ENCODE measurements around the gene SPEG.

Gene SPEG

GRCh38 chr2:219533930-219534661 is 99.5 kb downstream of the SPEG start:
- no peak for DNase-seq (ENCODE audit: low spot score)

- no peak for DNase-seq (ENCODE audit: low spot score)
Measured at GRCh38 chr2:219536425-219536824, 101.8 kb downstream of the SPEG start.

- DNase-seq (ENCODE audit: low spot score) = no peak
Measured at GRCh38 chr2:219536967-219537366, 102.3 kb downstream of the SPEG start.

GRCh38 chr2:219537657-219538488 is 103.2 kb downstream of the SPEG start:
- DNase-seq (ENCODE audit: low spot score) = no peak

- DNase-seq (ENCODE audit: low spot score) = no peak
Measured at GRCh38 chr2:219538504-219538951, 103.9 kb downstream of the SPEG start.

- DNase-seq (ENCODE audit: low spot score) = no peak
Measured at GRCh38 chr2:219538956-219539788, 104.5 kb downstream of the SPEG start.

- DNase-seq (ENCODE audit: low spot score) = no peak
Measured at GRCh38 chr2:219539926-219540678, 105.5 kb downstream of the SPEG start.

- no peak for DNase-seq (ENCODE audit: low spot score)
Measured at GRCh38 chr2:219540784-219541504, 106.3 kb downstream of the SPEG start.

GRCh38 chr2:219541611-219542180 is 107.1 kb downstream of the SPEG start:
- DNase-seq (ENCODE audit: low spot score) = peak; percentile 51

- no peak for DNase-seq (ENCODE audit: low spot score)
Measured at GRCh38 chr2:219542931-219543595, 108.4 kb downstream of the SPEG start.

GRCh38 chr2:219543596-219544358 is 109.1 kb downstream of the SPEG start, which contains the start of the genes CHPF and TMEM198:
Gene CHPF (minus strand): TSS chr2:219543809. CDS start chr2:219543538, 271 bp downstream.
Gene TMEM198 (plus strand): TSS chr2:219544028. CDS start chr2:219544728, 700 bp downstream.
- peak; percentile 99 for DNase-seq (ENCODE audit: low spot score)

- no peak for DNase-seq (ENCODE audit: low spot score)
Measured at GRCh38 chr2:219544567-219544966, 109.9 kb downstream of the SPEG start.

- DNase-seq (ENCODE audit: low spot score) = no peak
Measured at GRCh38 chr2:219545295-219545942, 110.8 kb downstream of the SPEG start.

- DNase-seq (ENCODE audit: low spot score) = no peak
Measured at GRCh38 chr2:219545943-219546352, 111.3 kb downstream of the SPEG start.

GRCh38 chr2:219547621-219548020 is 113.0 kb downstream of the SPEG start:
- no peak for DNase-seq (ENCODE audit: low spot score)

Data from pons (tissue), 1 donor.